ENCODE results near the gene PIP5KL1. TPM values are rescaled to one million over a fixed set of nuclear protein-coding genes. Genes with fewer than 3 reads are reported as not detected.

Gene PIP5KL1
- polyA plus RNA-seq, 3 donors, result 0.31 to 0.57 (median 0.39) TPM

- Histone ChIP-seq H3K9me3 (replicated peaks in 1 of 2; ENCODE audit: control insufficient read depth in 1 of 2, insufficient read depth in 1 of 2, low read length in 2 of 2) (no peaks in the 10 kb centered on the region), H3K4me1 (ENCODE audit: control insufficient read depth in 1 of 2, insufficient read depth in 2 of 2, low read length in 2 of 2) (peaks cover 43 to 45% of the 10 kb centered on the region in 2 donors), H2AFZ (ENCODE audit: insufficient read depth, low read depth, low read length, poor library complexity, severe bottlenecking) (no peak overlapping the region), H3K9ac (ENCODE audit: insufficient read depth, low read length, poor library complexity, severe bottlenecking) (no peak overlapping the region), H3K4me3 (replicated peaks in 1 of 3; ENCODE audit: low read depth in 2 of 3, low read length in 3 of 3) (no peak overlapping the region), H4K20me1 (ENCODE audit: insufficient read depth, low read length) (no peaks in the 10 kb centered on the region), H3K4me2 (replicated peaks; ENCODE audit: extremely low read depth, low read length, poor library complexity, severe bottlenecking) (no peak overlapping the region), H3K27me3 (ENCODE audit: control insufficient read depth in 2 of 2, insufficient read depth in 2 of 2, low read length in 2 of 2) (no peaks in the 10 kb centered on the region), H3K79me2 (ENCODE audit: insufficient read depth, low read length) (no peaks in the 10 kb centered on the region), H3K27ac (ENCODE audit: low read depth in 1 of 2, low read length in 2 of 2) (no peak overlapping the region), H3K36me3 (replicated peaks in 1 of 2; ENCODE audit: control insufficient read depth in 1 of 2, insufficient read depth in 2 of 2, low read length in 2 of 2) (peaks cover 12 to 38% of the 10 kb centered on the region in 2 donors)
- Mint-ChIP-seq H3K27me3 (ENCODE audit: low read depth in 3 of 3) (no peaks in the 10 kb centered on the region), H3K36me3 (peaks cover 26 to 31% of the 10 kb centered on the region in 2 donors), H3K27ac (peak overlapping the region in 2 of 7 donors; percentile 22 to 75), H3K4me1 (peaks cover 47% of the 10 kb centered on the region), H3K9me3 (peaks cover 0 to 1% (median 0%) of the 10 kb centered on the region in 7 donors), H3K4me3 (no peak overlapping the region)
- 96% methylated on average over 17 of the region's 35 CpGs for WGBS (ENCODE audit: insufficient coverage)
- no peak for TF ChIP-seq CTCF (IDR thresholded peaks at IDR 0.05)
- DNase-seq, result peak in 1 of 3 donors; percentile 2
- intact Hi-C loops (cut with micrococcal nuclease), result no loop called here
Measured at GRCh38 chr9:127907867-127908659, 22.5 kb downstream of the PIP5KL1 start.

GRCh38 chr9:127905788-127906191 is 24.8 kb downstream of the PIP5KL1 start:
- Mint-ChIP-seq H3K36me3 (peaks cover 5 to 10% of the 10 kb centered on the region in 2 donors), H3K27ac (peak overlapping the region; percentile 74 to 97 (median 87)), H3K27me3 (ENCODE audit: low read depth in 3 of 3) (no peaks in the 10 kb centered on the region), H3K4me3 (peak overlapping the region in 1 of 2 donors; percentile 63), H3K9me3 (no peaks in the 10 kb centered on the region), H3K4me1 (peaks cover 44% of the 10 kb centered on the region)
- Histone ChIP-seq H3K4me3 (replicated peaks in 1 of 3; ENCODE audit: low read depth in 2 of 3, low read length in 3 of 3) (peak overlapping the region in 1 of 3 experiments; percentile 32), H3K4me1 (ENCODE audit: control insufficient read depth in 1 of 2, insufficient read depth in 2 of 2, low read length in 2 of 2) (peaks cover 43 to 46% of the 10 kb centered on the region in 2 donors), H3K9me3 (replicated peaks in 1 of 2; ENCODE audit: control insufficient read depth in 1 of 2, insufficient read depth in 1 of 2, low read length in 2 of 2) (no peaks in the 10 kb centered on the region), H3K36me3 (replicated peaks in 1 of 2; ENCODE audit: control insufficient read depth in 1 of 2, insufficient read depth in 2 of 2, low read length in 2 of 2) (peaks cover 3 to 19% of the 10 kb centered on the region in 2 donors), H3K27me3 (ENCODE audit: control insufficient read depth in 2 of 2, insufficient read depth in 2 of 2, low read length in 2 of 2) (no peaks in the 10 kb centered on the region), H3K9ac (ENCODE audit: insufficient read depth, low read length, poor library complexity, severe bottlenecking) (peak overlapping the region; percentile 53), H3K27ac (ENCODE audit: low read depth in 1 of 2, low read length in 2 of 2) (peak overlapping the region; percentile 73 to 83), H3K4me2 (replicated peaks; ENCODE audit: extremely low read depth, low read length, poor library complexity, severe bottlenecking) (peak overlapping the region; percentile 25), H2AFZ (ENCODE audit: insufficient read depth, low read depth, low read length, poor library complexity, severe bottlenecking) (no peak overlapping the region), H3K79me2 (ENCODE audit: insufficient read depth, low read length) (no peaks in the 10 kb centered on the region), H4K20me1 (ENCODE audit: insufficient read depth, low read length) (no peaks in the 10 kb centered on the region)
- 87% methylated on average over 9 of the region's 12 CpGs for WGBS (ENCODE audit: insufficient coverage)
- peak in 1 of 3 donors; percentile 3 for DNase-seq
- no peak for TF ChIP-seq CTCF (IDR thresholded peaks at IDR 0.05)
- intact Hi-C loops (cut with micrococcal nuclease), result no loop called here
